Activated CD4-positive, alpha-beta T cell treated with anti-CD3 and anti-CD28 coated beads, Interleukin-10, Interleukin-2, amounts not matched to agents 100 ng/mL and 50 ng/mL, durations not matched to agents 16 hours and 8 hours (primary cell): ENCODE results near the gene SMAD2.
"Not testable (repeated sequence)": the region's sequence is repeated elsewhere in the genome, so short reads cannot be mapped to it uniquely, and the experiment has no call there.

ENCODE experiments used
- DNase-seq: peaks from one replicate; pipeline ENCODE4 v3.0.0-alpha.2; 2020

The SMAD2 gene

GRCh38 chr18:47930199-47930930, at the start of gene SMAD2:
SMAD2 (minus strand) TSS chr18:47930659; CDS start chr18:47896756, 33,903 bp downstream.
- peak; percentile 85 for DNase-seq

DNA sequence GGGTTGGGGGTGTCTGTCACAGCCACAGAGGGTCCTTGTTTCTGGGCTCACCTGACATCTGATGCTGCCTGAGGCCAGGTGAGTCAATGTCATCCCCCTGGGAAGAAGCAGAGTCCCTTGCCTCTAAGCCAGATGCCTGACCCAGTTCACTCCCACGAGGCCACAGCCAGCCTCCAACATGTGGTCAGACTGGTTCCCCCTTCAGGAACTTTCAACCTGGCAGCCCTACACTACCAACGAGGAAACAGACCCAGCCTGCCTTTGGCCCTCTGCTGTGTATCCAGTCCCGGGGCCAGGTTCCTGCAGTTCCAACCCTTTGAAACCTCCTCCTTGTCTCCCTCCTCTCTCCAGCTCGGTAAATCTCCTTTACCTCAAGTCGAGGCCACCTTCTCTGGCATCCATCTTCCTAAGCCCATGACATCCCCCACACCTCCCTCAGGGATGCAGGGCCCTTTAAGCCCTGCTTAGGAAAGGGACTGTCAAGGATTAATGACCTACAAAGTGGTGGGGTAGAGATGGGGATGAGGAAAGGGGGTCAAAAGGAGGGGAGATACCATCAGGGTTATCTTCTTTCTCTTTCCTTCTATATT, 49.2 kb upstream of the SMAD2 start:
- DNase-seq, result no peak

DNA sequence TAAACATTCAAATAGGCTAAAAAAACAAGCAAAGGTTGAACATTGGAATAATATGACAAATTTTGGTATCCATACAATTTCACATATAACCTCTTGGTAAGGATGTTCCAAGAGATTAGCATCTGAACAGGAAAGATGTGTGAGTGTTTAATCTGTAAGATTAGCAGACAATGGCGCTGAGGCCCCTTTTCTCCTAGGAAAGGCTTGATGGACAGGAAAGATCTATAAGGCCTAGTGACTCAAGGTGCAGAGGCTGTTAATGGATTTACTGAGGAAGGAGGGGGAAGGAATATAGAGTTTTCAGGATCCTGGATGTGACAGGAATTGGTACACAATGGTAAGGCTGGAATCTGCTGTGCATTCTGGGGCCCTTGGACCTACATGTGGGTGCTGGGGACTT, 48.1 kb upstream of the SMAD2 start:
- no peak for DNase-seq

DNA sequence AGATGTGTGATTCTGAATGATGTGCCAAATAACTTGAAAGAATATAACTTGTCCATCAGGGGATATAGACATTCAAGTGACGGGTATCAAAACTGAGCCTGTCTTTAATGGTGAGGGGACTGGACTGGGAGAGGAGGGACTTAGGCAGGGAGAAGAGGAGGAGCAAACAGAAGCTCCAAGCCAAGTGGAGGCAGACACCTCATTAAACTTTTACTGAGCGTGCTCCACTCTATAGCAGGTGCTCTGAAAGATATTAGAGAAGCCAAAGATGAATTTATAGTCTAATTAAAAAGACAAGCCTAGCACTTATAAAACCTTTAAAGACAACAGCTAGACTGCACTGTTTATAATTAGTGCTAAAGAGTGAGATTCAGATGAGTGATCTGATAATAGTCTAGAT, 47.7 kb upstream of the SMAD2 start:
- DNase-seq, result no peak

GRCh38 chr18:47975701-47976100, 45.2 kb upstream of the SMAD2 start:
- DNase-seq, result no peak

GRCh38 chr18:47975105-47975504, 44.6 kb upstream of the SMAD2 start:
- no peak for DNase-seq

GRCh38 chr18:47970664-47971531, 40.4 kb upstream of the SMAD2 start:
- DNase-seq, result no peak

DNA sequence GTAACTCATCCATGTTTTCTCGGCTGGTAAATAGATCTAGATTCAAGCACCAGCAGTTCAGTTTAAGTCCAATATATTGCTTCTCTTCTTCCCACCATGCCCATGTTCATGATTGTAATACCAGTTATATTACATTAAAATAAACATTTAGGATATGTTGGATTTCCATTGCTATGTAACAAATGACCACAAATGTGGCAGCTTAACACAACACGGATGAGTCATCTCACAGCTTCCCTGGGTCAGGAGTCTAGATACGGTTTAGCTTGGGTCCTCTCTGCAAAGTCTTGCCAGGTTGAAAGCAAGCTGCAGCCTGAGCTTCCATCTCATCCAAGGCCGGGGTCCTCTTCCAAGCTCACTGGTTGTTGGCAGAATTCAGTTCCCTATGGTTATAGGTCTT, 39.4 kb upstream of the SMAD2 start:
- no peak for DNase-seq

DNA sequence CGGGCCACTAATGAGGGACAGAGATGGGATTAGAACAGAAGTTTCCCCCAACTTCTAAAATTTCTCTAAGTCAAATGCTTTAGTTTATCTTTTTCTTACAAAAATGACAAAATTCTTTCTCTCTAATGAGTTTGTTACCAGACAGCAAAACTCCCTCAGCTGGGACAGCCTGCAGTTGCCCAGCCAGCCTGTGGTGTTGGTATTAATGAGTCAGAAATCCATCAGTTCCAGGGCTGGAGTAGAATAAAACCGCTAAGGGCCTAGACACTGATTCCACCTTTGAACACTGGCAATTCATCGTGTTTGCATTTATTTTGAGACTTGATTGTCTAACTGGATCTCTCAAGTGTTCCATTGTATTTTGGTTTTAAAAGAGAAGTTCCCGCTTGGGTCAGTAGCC, 38.3 kb upstream of the SMAD2 start:
- no peak for DNase-seq

DNA sequence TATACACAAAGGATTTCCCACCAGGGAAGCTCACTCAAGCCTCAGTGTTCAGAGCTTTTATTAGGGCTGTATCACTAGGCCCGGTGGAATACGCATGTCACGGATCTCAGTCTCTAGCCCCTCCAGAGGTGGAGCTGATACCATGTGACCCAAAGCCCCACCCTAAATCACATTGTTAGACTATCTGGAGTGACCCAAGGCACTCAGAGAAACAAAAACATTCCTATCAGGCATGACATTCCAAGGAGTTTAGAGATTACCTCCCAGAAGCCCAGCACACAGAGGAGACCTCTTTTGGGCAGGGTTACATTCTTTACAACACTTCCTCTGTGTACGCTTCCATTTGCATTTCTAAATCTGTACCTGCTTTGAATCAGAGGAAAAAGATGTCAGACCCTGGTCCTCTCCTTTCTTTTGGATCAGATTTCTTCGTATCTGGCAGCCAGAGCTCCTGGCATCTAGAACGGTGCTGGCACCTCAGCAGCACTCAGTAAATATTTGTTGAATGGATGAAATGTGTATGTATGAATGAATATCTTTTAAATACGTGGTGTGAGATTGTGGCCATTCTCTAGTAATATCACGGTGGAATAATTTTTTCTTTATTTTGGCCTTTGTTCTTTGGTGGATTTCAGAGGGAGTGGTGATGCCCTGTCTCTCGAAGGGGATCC, 37.7 kb upstream of the SMAD2 start:
- DNase-seq, result no peak

- DNase-seq, result no peak
These were observed 33.6 kb upstream of the SMAD2 start for GRCh38 chr18:47964053-47964452.

GRCh38 chr18:47961003-47961402, 30.5 kb upstream of the SMAD2 start:
- not testable (repeated sequence) for DNase-seq

GRCh38 chr18:47953471-47953931, 23.0 kb upstream of the SMAD2 start:
- peak; percentile 44 for DNase-seq

DNA sequence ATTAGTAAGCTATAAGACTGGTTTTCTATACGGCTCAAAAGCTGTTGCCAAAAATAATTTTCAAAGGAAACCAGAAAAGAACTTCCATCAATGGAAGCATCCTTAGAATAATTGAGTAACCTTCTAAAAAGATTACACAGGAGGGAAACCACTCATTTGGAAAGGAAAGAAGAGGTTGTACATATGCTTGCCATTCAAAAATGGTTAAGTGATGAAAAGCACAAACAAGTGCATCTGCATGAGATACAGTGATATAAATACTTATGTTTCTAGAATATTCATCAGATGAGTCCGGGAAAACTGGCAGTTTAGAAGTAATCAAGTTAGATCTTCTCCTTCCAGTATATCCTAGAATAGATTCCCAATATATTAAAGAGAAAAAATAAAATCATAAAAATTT, 20.1 kb upstream of the SMAD2 start:
- no peak for DNase-seq

GRCh38 chr18:47949202-47949601, 18.7 kb upstream of the SMAD2 start:
- DNase-seq, result no peak

GRCh38 chr18:47946889-47947288, 16.4 kb upstream of the SMAD2 start:
- DNase-seq, result no peak

GRCh38 chr18:47944972-47945852, 14.8 kb upstream of the SMAD2 start:
- DNase-seq, result peak; percentile 51

- DNase-seq, result no peak
These were observed 6.5 kb upstream of the SMAD2 start for GRCh38 chr18:47936952-47937351.

GRCh38 chr18:47935321-47936055, 5.0 kb upstream of the SMAD2 start:
- DNase-seq, result no peak

DNA sequence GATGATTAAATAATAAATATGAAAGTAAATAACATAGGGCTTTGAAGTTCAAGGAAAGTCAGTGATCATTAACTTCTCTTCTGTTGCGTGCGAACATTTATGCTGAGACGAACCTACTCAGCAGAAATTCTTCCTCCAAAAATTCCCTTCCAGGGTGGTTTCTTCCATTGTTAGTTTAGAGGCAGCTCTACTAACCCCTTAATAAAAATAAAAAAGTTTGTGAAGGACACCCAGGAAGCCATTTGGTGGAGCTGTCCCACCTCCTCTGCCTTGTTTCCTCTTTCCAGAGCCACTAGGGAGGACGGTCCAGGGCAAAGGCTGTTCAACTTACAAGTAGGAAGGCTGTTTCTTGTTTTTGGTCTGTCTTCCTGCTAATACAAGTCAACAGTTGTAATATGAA, 2.1 kb upstream of the SMAD2 start:
- DNase-seq, result no peak

GRCh38 chr18:47932190-47932589, 1.7 kb upstream of the SMAD2 start:
- DNase-seq, result no peak
